Neural progenitor cell (in vitro differentiated cells): ENCODE results near the gene PSMD6. TPM values are rescaled to one million over a fixed set of nuclear protein-coding genes. Genes with fewer than 3 reads are reported as not detected.

Experiments
- DNase-seq: peaks from one replicate; pipeline ENCODE4 v3.0.0-alpha.2; 2016; ENCODE audit warnings: low spot score
- H2AFZ ChIP-seq: fragments of 200-600 bp; sonication (generic); replicated peaks from 2 replicates; pipeline ENCODE4 v1.6.1; 2016; ENCODE audit warnings: antibody characterized with exemption
- H3F3A ChIP-seq: fragments of 200-600 bp; sonication (generic); 2 replicates; pipeline ENCODE4 v1.6.1; 2016; ENCODE audit warnings: antibody characterized with exemption, low read depth
- H3K27ac ChIP-seq: fragments of 200-600 bp; sonication (generic); 2 replicates; pipeline ENCODE4 v1.5.1; 2016; ENCODE audit warnings: mild to moderate bottlenecking
- H3K27me3 ChIP-seq: fragments of 200-600 bp; sonication (generic); 2 replicates; pipeline ENCODE4 v1.6.1; 2016; ENCODE audit warnings: mild to moderate bottlenecking, moderate library complexity
- H3K36me3 ChIP-seq: fragments of 200-600 bp; sonication (generic); 2 replicates; pipeline ENCODE4 v1.5.1; 2016
- H3K4me1 ChIP-seq: fragments of 200-600 bp; sonication (generic); 2 replicates; pipeline ENCODE4 v1.6.1; 2016; ENCODE audit warnings: mixed run types
- H3K4me2 ChIP-seq: fragments of 200-600 bp; sonication (generic); 2 replicates; pipeline ENCODE4 v1.6.1; 2016
- H3K4me3 ChIP-seq: fragments of 200-600 bp; sonication (generic); 2 replicates; pipeline ENCODE4 v1.5.1; 2016
- H3K79me2 ChIP-seq: fragments of 200-600 bp; sonication (generic); 2 replicates; pipeline ENCODE4 v1.6.1; 2016; ENCODE audit warnings: low read depth
- H3K9ac ChIP-seq: fragments of 200-600 bp; sonication (generic); 2 replicates; pipeline ENCODE4 v1.6.1; 2016
- H3K9me3 ChIP-seq: fragments of 200-600 bp; sonication (generic); 2 replicates; pipeline ENCODE4 v1.5.1; 2016; ENCODE audit warnings: low read depth
- H4K20me1 ChIP-seq: fragments of 200-600 bp; sonication (generic); 2 replicates; pipeline ENCODE4 v1.6.1; 2016; ENCODE audit warnings: low read depth
- H3K27ac Mint-ChIP-seq: 3 replicates; pipeline ENCODE4 v1.8.0; 2021; ENCODE audit warnings: mixed read lengths
- H3K27me3 Mint-ChIP-seq: 2 replicates; pipeline ENCODE4 v1.8.0; 2022; ENCODE audit warnings: low read depth, mild to moderate bottlenecking, inconsistent platforms, moderate library complexity, mixed read lengths; ENCODE audit not compliant: insufficient read depth
- H3K36me3 Mint-ChIP-seq: 3 replicates; pipeline ENCODE4 v1.8.0; 2021; ENCODE audit warnings: mixed read lengths
- H3K4me1 Mint-ChIP-seq: 3 replicates; pipeline ENCODE4 v1.8.0; 2021; ENCODE audit warnings: mixed read lengths
- H3K4me3 Mint-ChIP-seq: 3 replicates; pipeline ENCODE4 v1.8.0; 2021; ENCODE audit warnings: mild to moderate bottlenecking, moderate library complexity, mixed read lengths
- H3K9me3 Mint-ChIP-seq: 3 replicates; pipeline ENCODE4 v1.8.0; 2020; ENCODE audit warnings: mixed read lengths
- CTCF ChIP-seq: fragments of 200-600 bp; sonication (generic); IDR thresholded peaks from 2 replicates; pipeline ENCODE4 v1.5.1; 2017; ENCODE audit warnings: antibody characterized with exemption, mild to moderate bottlenecking
- EZH2 ChIP-seq: fragments of 200-600 bp; sonication (generic); IDR thresholded peaks from 2 replicates; pipeline ENCODE4 v1.6.1; 2017; ENCODE audit warnings: antibody characterized with exemption, mild to moderate bottlenecking, moderate library complexity
- EZH2phosphoT487 ChIP-seq: fragments of 200-600 bp; sonication (generic); IDR thresholded peaks from 2 replicates; pipeline ENCODE4 v1.6.1; 2017; ENCODE audit warnings: antibody characterized with exemption
- total RNA-seq: library from RNA; depleted of rRNA; stranded (reverse); fragments of >200 nt; gene quantifications from 2 replicates; pipeline ENCODE4 v1.2.3, GENCODE V29; 2015; ENCODE audit warnings: low replicate concordance

PSMD6 gene
- total RNA-seq, 1 donor from 2014 or later = 141 TPM

GRCh38 chr3:63998852-63999754 is 24.2 kb downstream of the PSMD6 start:
- peaks cover 16% of the 10 kb centered on the region for H3K36me3 ChIP-seq
- Mint-ChIP-seq H3K36me3 (peaks cover 42% of the 10 kb centered on the region), H3K4me3 (no peak overlapping the region), H3K27me3 (no peaks in the 10 kb centered on the region), H3K4me1 (peaks cover 3% of the 10 kb centered on the region), H3K9me3 (no peaks in the 10 kb centered on the region), H3K27ac (no peak overlapping the region)
- no peak overlapping the region for H3K27ac ChIP-seq
- H3K27me3 ChIP-seq = no peaks in the 10 kb centered on the region
- H3K4me2 ChIP-seq = no peak overlapping the region
- DNase-seq = no peak
- H3F3A ChIP-seq = peaks cover 27% of the 10 kb centered on the region
- TF ChIP-seq CTCF (no peak), EZH2phosphoT487 (no peak), EZH2 (no peak)
- H3K4me1 ChIP-seq = peaks cover 17% of the 10 kb centered on the region
- H3K9me3 ChIP-seq = no peaks in the 10 kb centered on the region
- H4K20me1 ChIP-seq = peaks cover 3% of the 10 kb centered on the region
- no peaks in the 10 kb centered on the region for H3K79me2 ChIP-seq
- no peak overlapping the region for H2AFZ ChIP-seq
- H3K4me3 ChIP-seq = no peak overlapping the region
- H3K9ac ChIP-seq = no peak overlapping the region

GRCh38 chr3:63995086-63995485 is 28.2 kb downstream of the PSMD6 start:
- Mint-ChIP-seq H3K36me3 (peaks cover 51% of the 10 kb centered on the region), H3K9me3 (no peaks in the 10 kb centered on the region), H3K4me1 (peaks cover 12% of the 10 kb centered on the region), H3K27me3 (no peaks in the 10 kb centered on the region), H3K4me3 (no peak overlapping the region), H3K27ac (peak overlapping the region; percentile 27)
- Histone ChIP-seq H2AFZ (no peak overlapping the region), H3K27ac (peak overlapping the region; percentile 78), H3K27me3 (no peaks in the 10 kb centered on the region), H3K79me2 (no peaks in the 10 kb centered on the region), H3K9ac (no peak overlapping the region), H4K20me1 (peaks cover 3% of the 10 kb centered on the region), H3K4me3 (no peak overlapping the region), H3K9me3 (no peaks in the 10 kb centered on the region), H3F3A (peaks cover 36% of the 10 kb centered on the region), H3K36me3 (no peaks in the 10 kb centered on the region), H3K4me1 (peaks cover 25% of the 10 kb centered on the region), H3K4me2 (peak overlapping the region; percentile 31)
- DNase-seq = peak; percentile 21
- no peak for TF ChIP-seq EZH2phosphoT487
- no peak for TF ChIP-seq EZH2
- TF ChIP-seq CTCF = no peak

- no peak for TF ChIP-seq EZH2phosphoT487
- TF ChIP-seq EZH2 = no peak
- TF ChIP-seq CTCF = peak; percentile 94
- Histone ChIP-seq H3K4me3 (no peak overlapping the region), H3F3A (peaks cover 33% of the 10 kb centered on the region), H3K9ac (no peak overlapping the region), H4K20me1 (peaks cover under 1% of the 10 kb centered on the region), H2AFZ (no peak overlapping the region), H3K79me2 (no peaks in the 10 kb centered on the region), H3K27me3 (no peaks in the 10 kb centered on the region), H3K36me3 (peaks cover 12% of the 10 kb centered on the region), H3K9me3 (no peaks in the 10 kb centered on the region), H3K4me1 (peaks cover 22% of the 10 kb centered on the region), H3K4me2 (no peak overlapping the region), H3K27ac (peak overlapping the region; percentile 53)
- Mint-ChIP-seq H3K27ac (peak overlapping the region; percentile 35), H3K4me1 (peaks cover 12% of the 10 kb centered on the region), H3K36me3 (peaks cover 55% of the 10 kb centered on the region), H3K27me3 (peaks cover 3% of the 10 kb centered on the region), H3K4me3 (no peak overlapping the region), H3K9me3 (no peaks in the 10 kb centered on the region)
- peak; percentile 90 for DNase-seq
These were observed 29.6 kb downstream of the PSMD6 start for GRCh38 chr3:63993653-63994079.
